ENCODE results near the gene DNMT3L. TPM values are rescaled to one million over a fixed set of nuclear protein-coding genes. Genes with fewer than 3 reads are reported as not detected.

DNMT3L gene
- total RNA-seq, 2 experiments from 2014 or later: not detected

- BruUV-seq (replicated peaks): no TSS peak
- ChIA-PET CTCF (ENCODE audit: unreplicated experiment) (interaction anchor here (0.6 kb wide), 1 partner anchor 29 kb away, joined by 3 read pairs; no protein-coding TSS in a partner anchor), POLR2A (no interaction called here)
- Histone ChIP-seq H3K4me3 (ENCODE audit: low read depth, low read length, poor library complexity, severe bottlenecking) (no peak overlapping the region), H4K20me1 (ENCODE audit: insufficient read depth, low read length) (no peaks in the 10 kb centered on the region), H3K4me2 (ENCODE audit: low read length) (no peak overlapping the region), H3K9me3 (ENCODE audit: low read length) (no peaks in the 10 kb centered on the region), H3K36me3 (ENCODE audit: insufficient read depth, low read length) (no peaks in the 10 kb centered on the region), H3K27ac (ENCODE audit: low read depth, low read length, poor library complexity, severe bottlenecking) (no peak overlapping the region), H3K9me2 (ENCODE audit: insufficient read depth, low read length) (no peaks in the 10 kb centered on the region), H2AFZ (ENCODE audit: low read length) (no peak overlapping the region), H3K79me2 (ENCODE audit: insufficient read depth, low read depth, low read length) (no peaks in the 10 kb centered on the region), H3K4me1 (ENCODE audit: insufficient read depth, low read length, poor library complexity, severe bottlenecking) (no peaks in the 10 kb centered on the region)
- TF ChIP-seq EZH2phosphoT487 (IDR thresholded peaks at IDR 0.05; ENCODE audit: borderline replicate concordance, low read depth, low read length): no peak
- no peak for TF ChIP-seq CTCF (conservative IDR thresholded peaks at IDR 0.05; ENCODE audit: low read length)
- intact Hi-C loops (cut with micrococcal nuclease; ENCODE audit: unreplicated experiment): no loop called here
- no peak for DNase-seq (ENCODE audit: low spot score)
These were observed 25.3 kb upstream of the DNMT3L start for GRCh38 chr21:44286716-44287632.

- no peak for TF ChIP-seq CTCF (conservative IDR thresholded peaks at IDR 0.05; ENCODE audit: low read length)
- H3K79me2 ChIP-seq (ENCODE audit: insufficient read depth, low read depth, low read length): no peaks in the 10 kb centered on the region
- H3K27ac ChIP-seq (ENCODE audit: low read depth, low read length, poor library complexity, severe bottlenecking): no peak overlapping the region
- no peak for DNase-seq (ENCODE audit: low spot score)
- no peaks in the 10 kb centered on the region for H3K9me2 ChIP-seq (ENCODE audit: insufficient read depth, low read length)
- POLR2A ChIA-PET: no interaction called here
- no peaks in the 10 kb centered on the region for H3K36me3 ChIP-seq (ENCODE audit: insufficient read depth, low read length)
- no peak overlapping the region for H2AFZ ChIP-seq (ENCODE audit: low read length)
- BruUV-seq (replicated peaks): no TSS peak
- intact Hi-C loops (cut with micrococcal nuclease; ENCODE audit: unreplicated experiment): no loop called here
- no peaks in the 10 kb centered on the region for H3K4me1 ChIP-seq (ENCODE audit: insufficient read depth, low read length, poor library complexity, severe bottlenecking)
- no peaks in the 10 kb centered on the region for H4K20me1 ChIP-seq (ENCODE audit: insufficient read depth, low read length)
- CTCF ChIA-PET (ENCODE audit: unreplicated experiment): no interaction called here
- no peak overlapping the region for H3K4me3 ChIP-seq (ENCODE audit: low read depth, low read length, poor library complexity, severe bottlenecking)
- H3K9me3 ChIP-seq (ENCODE audit: low read length): no peaks in the 10 kb centered on the region
- no peak overlapping the region for H3K4me2 ChIP-seq (ENCODE audit: low read length)
These were observed 24.5 kb upstream of the DNMT3L start for GRCh38 chr21:44286086-44286715.
